Fibroblast of skin of right biceps (primary cell): ENCODE measurements around the gene MAG.
A peak's percentile ranks its signal among the peaks of the same experiment; 100 is the strongest.

Experiments used
- DNase-seq: peaks from one replicate; pipeline ENCODE4 v3.0.0-alpha.2; 2013

MAG gene

GRCh38 chr19:35318679-35319448 is 26.9 kb downstream of the MAG start:
- peak; percentile 42 for DNase-seq

GRCh38 chr19:35320065-35320713 is 28.2 kb downstream of the MAG start:
- DNase-seq, result no peak

GRCh38 chr19:35321291-35321690 is 29.3 kb downstream of the MAG start:
- no peak for DNase-seq

- DNase-seq, result no peak
Observed at GRCh38 chr19:35322014-35322413, 30.1 kb downstream of the MAG start.

GRCh38 chr19:35327642-35328041 is 35.7 kb downstream of the MAG start:
- no peak for DNase-seq

GRCh38 chr19:35328851-35329285 is 36.9 kb downstream of the MAG start, which contains the start of gene CD22:
TSS of gene CD22 (plus strand) at chr19:35329187. CDS start at chr19:35332041, 2,854 bp downstream.
- DNase-seq, result no peak

GRCh38 chr19:35329323-35329722 is 37.4 kb downstream of the MAG start:
- DNase-seq, result no peak

GRCh38 chr19:35330475-35330874 is 38.5 kb downstream of the MAG start:
- no peak for DNase-seq

- DNase-seq, result no peak
Observed at GRCh38 chr19:35331551-35332214, 39.7 kb downstream of the MAG start.

GRCh38 chr19:35332817-35333216 is 40.9 kb downstream of the MAG start:
- DNase-seq, result no peak

GRCh38 chr19:35334144-35334753 is 42.3 kb downstream of the MAG start:
- DNase-seq, result no peak

GRCh38 chr19:35336166-35336955 is 44.4 kb downstream of the MAG start:
- no peak for DNase-seq

- no peak for DNase-seq
Observed at GRCh38 chr19:35337097-35337983, 45.4 kb downstream of the MAG start.

- no peak for DNase-seq
Observed at GRCh38 chr19:35337984-35338296, 46.0 kb downstream of the MAG start.

- DNase-seq, result no peak
Observed at GRCh38 chr19:35340431-35340830, 48.5 kb downstream of the MAG start.

- no peak for DNase-seq
Observed at GRCh38 chr19:35341006-35341405, 49.0 kb downstream of the MAG start.

GRCh38 chr19:35341565-35342225 is 49.7 kb downstream of the MAG start:
- no peak for DNase-seq

GRCh38 chr19:35342430-35342829 is 50.5 kb downstream of the MAG start:
- DNase-seq, result no peak

- DNase-seq, result no peak
Observed at GRCh38 chr19:35344511-35345031, 52.6 kb downstream of the MAG start.

- no peak for DNase-seq
Observed at GRCh38 chr19:35345671-35346111, 53.7 kb downstream of the MAG start.
